Thoracic aorta (tissue), 2 donors: ENCODE results near the gene PWWP2B. TPM values are rescaled to one million over a fixed set of nuclear protein-coding genes. Genes with fewer than 3 reads are reported as not detected.
"Not testable (repeated sequence)": the region's sequence is repeated elsewhere in the genome, so short reads cannot be mapped to it uniquely, and the experiment has no call there.

Source experiments
- ATAC-seq: fragments of 150-250 bp; one replicate; pipeline ENCODE4 v1.8.0; 2017; ENCODE audit warnings: low read depth; ENCODE audit not compliant: insufficient number of reproducible peaks, low FRiP score
- DNase-seq: peaks from one replicate; pipeline ENCODE4 v3.0.0-alpha.2; 2020; ENCODE audit warnings: low spot score
- H3K27ac ChIP-seq, 2 donors: fragments of 200-600 bp; sonication (generic); 1 replicate in 1 of 2; 2 replicates in 1 of 2; pipeline ENCODE4 v1.5.1; 2016; ENCODE audit warnings: mild to moderate bottlenecking in 2 of 2, moderate library complexity in 2 of 2
- H3K27me3 ChIP-seq: fragments of 200-600 bp; sonication (generic); replicated peaks from 2 replicates; pipeline ENCODE4 v1.6.0; 2016; ENCODE audit warnings: mild to moderate bottlenecking; ENCODE audit not compliant: insufficient read depth
- H3K36me3 ChIP-seq: fragments of 200-600 bp; sonication (generic); one replicate; pipeline ENCODE4 v1.5.1; 2016
- H3K4me1 ChIP-seq, 2 donors: fragments of 200-600 bp; sonication (generic); 1 replicate in 1 of 2; 2 replicates in 1 of 2; pipeline versions ENCODE4 v1.5.1 to v1.6.0; 2016; ENCODE audit warnings: low read depth in 2 of 2, mild to moderate bottlenecking in 1 of 2; ENCODE audit not compliant: control insufficient read depth in 1 of 2
- H3K4me3 ChIP-seq: fragments of 200-600 bp; sonication (generic); 2 replicates; pipeline ENCODE4 v1.5.1; 2016; ENCODE audit warnings: mild to moderate bottlenecking
- H3K9me3 ChIP-seq: fragments of 200-600 bp; sonication (generic); 2 replicates; pipeline ENCODE4 v1.5.1; 2016
- CTCF ChIP-seq: fragments of 200-600 bp; sonication (generic); IDR thresholded peaks from one replicate; pipeline ENCODE4 v1.5.1; 2019; ENCODE audit warnings: antibody characterized with exemption
- total RNA-seq, 2 donors: library from RNA; depleted of rRNA; stranded (reverse); fragments of >200 nt; gene quantifications; one replicate each; pipeline versions ENCODE4 v1.1.0 to v1.2.3, GENCODE V29; 2016

The PWWP2B gene
- total RNA-seq, 2 donors from 2014 or later, result 5.3 to 7.8 TPM

- Histone ChIP-seq H3K4me3 (no peak overlapping the region), H3K4me1 (no peaks in the 10 kb centered on the region), H3K27me3 (no peaks in the 10 kb centered on the region), H3K27ac (no peak overlapping the region), H3K36me3 (no peaks in the 10 kb centered on the region), H3K9me3 (no peaks in the 10 kb centered on the region)
- no peak for ATAC-seq
- TF ChIP-seq CTCF, result no peak
- DNase-seq, result no peak
These were observed 21.2 kb upstream of the PWWP2B start for GRCh38 chr10:132375795-132376297.

- TF ChIP-seq CTCF, result no peak
- H3K9me3 ChIP-seq, result no peaks in the 10 kb centered on the region
- H3K27ac ChIP-seq, result no peak overlapping the region
- no peak for DNase-seq
- H3K4me3 ChIP-seq, result no peak overlapping the region
- no peaks in the 10 kb centered on the region for H3K36me3 ChIP-seq
- no peaks in the 10 kb centered on the region for H3K27me3 ChIP-seq
- no peaks in the 10 kb centered on the region for H3K4me1 ChIP-seq
- no peak for ATAC-seq
These were observed 20.6 kb upstream of the PWWP2B start for GRCh38 chr10:132376394-132376851.

GRCh38 chr10:132377326-132377725, 19.7 kb upstream of the PWWP2B start:
- Histone ChIP-seq H3K36me3 (no peaks in the 10 kb centered on the region), H3K4me3 (no peak overlapping the region), H3K27ac (no peak overlapping the region), H3K4me1 (no peaks in the 10 kb centered on the region), H3K9me3 (no peaks in the 10 kb centered on the region), H3K27me3 (no peaks in the 10 kb centered on the region)
- no peak for ATAC-seq
- no peak for DNase-seq
- no peak for TF ChIP-seq CTCF

GRCh38 chr10:132379026-132379425, 18.0 kb upstream of the PWWP2B start:
- H3K27ac ChIP-seq, H3K27me3 ChIP-seq, DNase-seq, H3K4me1 ChIP-seq, ATAC-seq, H3K9me3 ChIP-seq, H3K36me3 ChIP-seq, H3K4me3 ChIP-seq: not testable (repeated sequence)

GRCh38 chr10:132380986-132381385, 16.0 kb upstream of the PWWP2B start:
- ATAC-seq, H3K9me3 ChIP-seq, H3K4me3 ChIP-seq, H3K27me3 ChIP-seq, H3K27ac ChIP-seq, H3K4me1 ChIP-seq, DNase-seq, H3K36me3 ChIP-seq: not testable (repeated sequence)

GRCh38 chr10:132381741-132382140, 15.3 kb upstream of the PWWP2B start:
- H3K27me3 ChIP-seq, result no peaks in the 10 kb centered on the region
- H3K36me3 ChIP-seq, result no peaks in the 10 kb centered on the region
- ATAC-seq (no peak), DNase-seq (no peak)
- H3K4me1 ChIP-seq, result no peaks in the 10 kb centered on the region
- H3K9me3 ChIP-seq, result no peaks in the 10 kb centered on the region
- H3K27ac ChIP-seq, result no peak overlapping the region
- TF ChIP-seq CTCF, result no peak
- H3K4me3 ChIP-seq, result no peak overlapping the region
